Measurements from ENCODE around the gene HAPSTR1. TPM values are rescaled to one million over a fixed set of nuclear protein-coding genes. Genes with fewer than 3 reads are reported as not detected.
A peak's percentile ranks its signal among the peaks of the same experiment; 100 is the strongest.

The HAPSTR1 gene
- total and polyA plus RNA-seq, 2 of the 13 experiments (the other 11 are each of a cell fraction or from before 2014, with no cell fraction given) = 25.2 to 83.2 TPM

DNA sequence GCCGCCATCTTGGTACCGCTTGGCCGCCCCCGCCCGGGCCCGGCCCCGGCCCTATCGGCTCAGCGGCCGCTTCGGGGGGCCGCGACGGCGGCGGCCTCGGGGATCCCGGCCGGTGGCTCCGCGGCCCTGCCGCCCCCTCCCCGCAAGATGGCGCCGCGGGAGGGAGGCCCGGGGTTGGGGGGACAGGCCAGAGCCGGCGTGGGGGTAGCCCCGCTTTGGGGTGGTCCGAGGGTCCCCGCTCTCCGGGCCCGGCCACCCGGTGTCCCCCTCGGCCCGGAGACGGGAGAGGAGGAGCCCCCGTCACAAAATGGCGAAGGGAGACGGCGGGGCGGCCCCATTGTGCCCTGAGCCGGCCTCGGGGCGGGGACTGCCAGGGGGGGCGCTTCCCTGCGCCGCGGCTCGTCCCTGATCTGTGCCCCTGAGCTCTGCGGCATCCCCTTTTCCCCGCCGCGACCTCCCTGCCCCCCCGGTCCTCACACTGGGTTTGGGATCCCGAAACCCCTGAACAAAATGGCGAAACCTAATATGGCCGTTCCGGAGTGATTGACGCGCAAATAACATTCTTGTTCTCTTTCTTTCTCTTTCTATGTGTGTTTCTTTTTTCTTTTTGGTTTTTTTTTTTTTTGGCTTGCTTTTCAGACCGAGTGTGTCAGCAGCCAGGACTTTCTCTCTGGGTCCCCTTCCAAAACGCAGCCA is 986 bp downstream of the HAPSTR1 start (continued):
- TF ChIP-seq, protein P1, sequence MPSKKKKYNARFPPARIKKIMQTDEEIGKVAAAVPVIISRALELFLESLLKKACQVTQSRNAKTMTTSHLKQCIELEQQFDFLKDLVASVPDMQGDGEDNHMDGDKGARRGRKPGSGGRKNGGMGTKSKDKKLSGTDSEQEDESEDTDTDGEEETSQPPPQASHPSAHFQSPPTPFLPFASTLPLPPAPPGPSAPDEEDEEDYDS (CRISPR knock-in tag; IDR thresholded peaks at IDR 0.05) = 0 out of 2 replicates have a peak, but pooled peaks have one; percentile 25
- TF ChIP-seq TAF1 (CRISPR knock-in tag; IDR thresholded peaks at IDR 0.05) (no peak; the same call in 1 of the 2 replicates), KMT2A (CRISPR knock-in tag; IDR thresholded peaks at IDR 0.05) (peak; percentile 79; the same call in 1 of the 2 replicates), NCOA2 (CRISPR knock-in tag; IDR thresholded peaks at IDR 0.05) (no peak), ZFY (CRISPR knock-in tag; IDR thresholded peaks at IDR 0.05) (no peak), ZSCAN30 (CRISPR knock-in tag; IDR thresholded peaks at IDR 0.05) (peak; percentile 75; the same call in 1 of the 2 replicates), ZNF747 (CRISPR knock-in tag; IDR thresholded peaks at IDR 0.05; ENCODE audit: borderline replicate concordance) (no peak), ZMYM2 (CRISPR knock-in tag; IDR thresholded peaks at IDR 0.05) (no peak), CHD4 (IDR thresholded peaks at IDR 0.05; ENCODE audit: borderline replicate concordance, low read length) (0 out of 2 replicates have a peak, but pooled peaks have one; percentile 11), AGO2 (optimal IDR thresholded peaks at IDR 0.05; ENCODE audit: low read depth, low read length) (peak; percentile 85), ATM (IDR thresholded peaks at IDR 0.05; ENCODE audit: borderline replicate concordance) (no peak), ZNF891 (CRISPR knock-in tag; IDR thresholded peaks at IDR 0.05) (0 out of 2 replicates have a peak, but pooled peaks have one; percentile 10), TBX3 (IDR thresholded peaks at IDR 0.05; ENCODE audit: borderline replicate concordance) (no peak), CENPT (CRISPR knock-in tag; IDR thresholded peaks at IDR 0.05; ENCODE audit: low read depth) (no peak), ZNF546 (CRISPR knock-in tag; conservative IDR thresholded peaks at IDR 0.05) (peak; percentile 23; the same call in 1 of the 2 replicates), ZNF30 (CRISPR knock-in tag; IDR thresholded peaks at IDR 0.05) (no peak), ZMYM4 (CRISPR knock-in tag; IDR thresholded peaks at IDR 0.05) (peak; percentile 42; the same call in 1 of the 2 replicates)
- TF ChIP-seq, protein P2, sequence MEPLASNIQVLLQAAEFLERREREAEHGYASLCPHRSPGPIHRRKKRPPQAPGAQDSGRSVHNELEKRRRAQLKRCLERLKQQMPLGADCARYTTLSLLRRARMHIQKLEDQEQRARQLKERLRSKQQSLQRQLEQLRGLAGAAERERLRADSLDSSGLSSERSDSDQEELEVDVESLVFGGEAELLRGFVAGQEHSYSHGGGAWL (CRISPR knock-in tag; IDR thresholded peaks at IDR 0.05) = no peak
- TF ChIP-seq, protein P3, sequence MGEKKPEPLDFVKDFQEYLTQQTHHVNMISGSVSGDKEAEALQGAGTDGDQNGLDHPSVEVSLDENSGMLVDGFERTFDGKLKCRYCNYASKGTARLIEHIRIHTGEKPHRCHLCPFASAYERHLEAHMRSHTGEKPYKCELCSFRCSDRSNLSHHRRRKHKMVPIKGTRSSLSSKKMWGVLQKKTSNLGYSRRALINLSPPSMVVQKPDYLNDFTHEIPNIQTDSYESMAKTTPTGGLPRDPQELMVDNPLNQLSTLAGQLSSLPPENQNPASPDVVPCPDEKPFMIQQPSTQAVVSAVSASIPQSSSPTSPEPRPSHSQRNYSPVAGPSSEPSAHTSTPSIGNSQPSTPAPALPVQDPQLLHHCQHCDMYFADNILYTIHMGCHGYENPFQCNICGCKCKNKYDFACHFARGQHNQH (CRISPR knock-in tag; IDR thresholded peaks at IDR 0.05) = peak; percentile 49; the same call in 1 of the 2 replicates
- TF ChIP-seq, protein P4, sequence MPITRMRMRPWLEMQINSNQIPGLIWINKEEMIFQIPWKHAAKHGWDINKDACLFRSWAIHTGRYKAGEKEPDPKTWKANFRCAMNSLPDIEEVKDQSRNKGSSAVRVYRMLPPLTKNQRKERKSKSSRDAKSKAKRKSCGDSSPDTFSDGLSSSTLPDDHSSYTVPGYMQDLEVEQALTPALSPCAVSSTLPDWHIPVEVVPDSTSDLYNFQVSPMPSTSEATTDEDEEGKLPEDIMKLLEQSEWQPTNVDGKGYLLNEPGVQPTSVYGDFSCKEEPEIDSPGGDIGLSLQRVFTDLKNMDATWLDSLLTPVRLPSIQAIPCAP (CRISPR knock-in tag; IDR thresholded peaks at IDR 0.05; ENCODE audit: low read depth) = no peak
- TF ChIP-seq, protein P5, sequence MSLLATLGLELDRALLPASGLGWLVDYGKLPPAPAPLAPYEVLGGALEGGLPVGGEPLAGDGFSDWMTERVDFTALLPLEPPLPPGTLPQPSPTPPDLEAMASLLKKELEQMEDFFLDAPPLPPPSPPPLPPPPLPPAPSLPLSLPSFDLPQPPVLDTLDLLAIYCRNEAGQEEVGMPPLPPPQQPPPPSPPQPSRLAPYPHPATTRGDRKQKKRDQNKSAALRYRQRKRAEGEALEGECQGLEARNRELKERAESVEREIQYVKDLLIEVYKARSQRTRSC (CRISPR knock-in tag; IDR thresholded peaks at IDR 0.05; ENCODE audit: low read depth) = no peak
- TF ChIP-seq, protein P6, sequence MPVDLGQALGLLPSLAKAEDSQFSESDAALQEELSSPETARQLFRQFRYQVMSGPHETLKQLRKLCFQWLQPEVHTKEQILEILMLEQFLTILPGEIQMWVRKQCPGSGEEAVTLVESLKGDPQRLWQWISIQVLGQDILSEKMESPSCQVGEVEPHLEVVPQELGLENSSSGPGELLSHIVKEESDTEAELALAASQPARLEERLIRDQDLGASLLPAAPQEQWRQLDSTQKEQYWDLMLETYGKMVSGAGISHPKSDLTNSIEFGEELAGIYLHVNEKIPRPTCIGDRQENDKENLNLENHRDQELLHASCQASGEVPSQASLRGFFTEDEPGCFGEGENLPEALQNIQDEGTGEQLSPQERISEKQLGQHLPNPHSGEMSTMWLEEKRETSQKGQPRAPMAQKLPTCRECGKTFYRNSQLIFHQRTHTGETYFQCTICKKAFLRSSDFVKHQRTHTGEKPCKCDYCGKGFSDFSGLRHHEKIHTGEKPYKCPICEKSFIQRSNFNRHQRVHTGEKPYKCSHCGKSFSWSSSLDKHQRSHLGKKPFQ (CRISPR knock-in tag; IDR thresholded peaks at IDR 0.05; ENCODE audit: insufficient replicate concordance) = peak; percentile 42
- TF ChIP-seq, protein P7, sequence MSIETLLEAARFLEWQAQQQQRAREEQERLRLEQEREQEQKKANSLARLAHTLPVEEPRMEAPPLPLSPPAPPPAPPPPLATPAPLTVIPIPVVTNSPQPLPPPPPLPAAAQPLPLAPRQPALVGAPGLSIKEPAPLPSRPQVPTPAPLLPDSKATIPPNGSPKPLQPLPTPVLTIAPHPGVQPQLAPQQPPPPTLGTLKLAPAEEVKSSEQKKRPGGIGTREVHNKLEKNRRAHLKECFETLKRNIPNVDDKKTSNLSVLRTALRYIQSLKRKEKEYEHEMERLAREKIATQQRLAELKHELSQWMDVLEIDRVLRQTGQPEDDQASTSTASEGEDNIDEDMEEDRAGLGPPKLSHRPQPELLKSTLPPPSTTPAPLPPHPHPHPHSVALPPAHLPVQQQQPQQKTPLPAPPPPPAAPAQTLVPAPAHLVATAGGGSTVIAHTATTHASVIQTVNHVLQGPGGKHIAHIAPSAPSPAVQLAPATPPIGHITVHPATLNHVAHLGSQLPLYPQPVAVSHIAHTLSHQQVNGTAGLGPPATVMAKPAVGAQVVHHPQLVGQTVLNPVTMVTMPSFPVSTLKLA (IDR thresholded peaks at IDR 0.05) = no peak
